NCI-H2081 (cell line): ENCODE measurements around the gene ACADL.

Experiments used
- DNase-seq, 2 experiments: peaks; one replicate each; lab custom pipeline; 2025; lab: John Stamatoyannopoulos, UW

ACADL gene

DNA sequence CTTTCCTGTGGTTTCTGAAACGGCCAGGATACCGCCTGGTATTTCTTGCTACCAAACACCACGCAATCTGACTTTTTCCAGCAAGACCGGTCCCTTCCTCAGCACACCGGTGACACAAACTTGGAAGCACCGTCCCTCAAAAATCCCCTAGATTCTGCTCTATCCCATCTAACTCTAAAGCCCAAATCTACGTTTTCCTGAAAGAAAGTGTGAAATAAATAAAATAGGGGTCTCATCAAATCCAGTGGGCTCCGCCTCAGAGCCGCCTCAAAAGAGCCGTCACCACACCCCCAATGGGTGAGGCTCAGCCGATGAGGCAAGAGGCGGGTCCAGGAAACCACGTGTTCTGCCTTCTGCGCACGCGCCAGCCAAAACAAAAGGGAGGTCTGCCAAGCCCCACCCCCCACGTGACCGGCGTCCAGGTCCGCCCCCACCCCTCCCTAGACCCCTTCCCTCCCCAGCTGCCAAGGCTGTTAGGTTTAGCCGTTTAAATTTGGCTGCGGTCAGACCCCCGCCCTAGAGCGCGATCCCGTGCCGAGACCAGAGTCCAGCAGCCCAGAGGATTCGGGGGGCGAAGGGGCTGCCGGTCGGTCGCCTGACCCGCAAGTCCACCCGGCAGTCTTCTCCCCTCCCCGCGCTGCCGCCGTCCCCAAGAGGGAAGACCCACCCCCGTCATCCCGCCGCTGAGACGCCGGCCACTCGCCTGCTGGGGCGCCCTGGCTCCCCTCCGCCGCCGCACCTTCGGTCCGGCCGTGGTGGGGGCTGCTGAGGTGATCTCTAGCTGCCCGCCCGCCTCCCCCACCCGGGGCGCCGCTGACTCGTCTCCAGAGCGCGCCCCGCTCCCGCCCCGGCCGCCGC is 54.6 kb downstream of the ACADL start:
- DNase-seq: peak; percentile 93 to 95

DNA sequence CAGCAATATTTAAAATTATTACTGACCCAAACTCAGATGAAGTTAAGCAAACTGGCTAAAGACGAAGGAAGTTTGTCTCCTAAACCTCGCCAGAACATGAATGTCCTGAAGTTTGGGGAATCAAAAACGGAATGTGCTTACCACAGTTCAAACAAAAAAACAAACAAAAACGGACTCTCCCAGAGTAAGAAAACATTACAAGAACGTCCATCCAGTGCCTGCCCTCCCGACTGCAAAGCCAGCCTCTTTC is 55.1 kb downstream of the ACADL start:
- no peak for DNase-seq

DNA sequence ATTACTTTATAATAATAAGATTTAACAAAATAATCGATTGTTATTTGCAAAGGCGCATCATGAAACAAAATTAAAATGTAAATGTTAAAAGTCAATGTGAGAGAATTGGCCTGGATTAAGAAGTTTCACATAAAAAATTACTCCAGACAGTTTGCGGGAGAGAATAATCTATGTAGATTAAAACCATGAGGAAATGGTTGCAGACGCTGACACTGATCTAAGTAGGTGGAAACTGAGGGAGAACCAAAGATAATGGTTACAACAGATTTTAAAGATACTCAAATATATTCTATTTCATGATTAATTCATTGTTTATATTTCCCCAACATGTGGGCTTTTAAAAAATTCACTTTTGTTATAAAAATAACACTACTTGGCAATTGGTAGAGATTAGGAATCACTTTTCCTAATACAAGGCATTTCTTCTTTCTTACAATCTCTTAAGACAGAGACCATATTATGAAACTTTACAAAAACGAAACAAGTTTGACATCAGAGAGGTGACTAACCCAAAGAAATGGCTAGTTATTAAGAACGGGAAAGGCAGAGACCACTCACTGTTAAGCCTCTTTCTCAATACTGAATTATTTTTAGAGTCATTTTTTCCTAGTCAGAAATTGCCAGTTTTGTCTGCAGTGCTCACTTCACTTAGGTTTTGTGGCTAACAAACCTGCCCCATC is 55.6 kb downstream of the ACADL start:
- no peak for DNase-seq

DNA sequence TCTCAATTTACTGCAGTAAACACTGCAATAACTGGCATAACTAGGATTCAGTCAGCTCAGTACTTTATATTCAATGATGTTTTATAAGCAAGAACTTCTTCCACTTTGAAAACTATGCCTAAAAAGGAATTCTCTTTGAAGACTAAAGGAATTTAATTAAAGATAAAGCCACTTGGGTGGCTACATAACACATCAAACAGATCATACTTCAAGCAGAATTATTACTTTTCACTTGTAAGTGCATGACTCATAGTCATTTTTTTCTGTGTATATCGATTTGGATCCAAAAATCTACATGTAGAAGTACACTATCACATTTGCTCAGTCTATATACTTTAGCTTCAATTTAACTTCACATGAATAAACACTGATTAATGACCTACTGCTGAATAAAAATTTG is 58.0 kb downstream of the ACADL start:
- DNase-seq: no peak

DNA sequence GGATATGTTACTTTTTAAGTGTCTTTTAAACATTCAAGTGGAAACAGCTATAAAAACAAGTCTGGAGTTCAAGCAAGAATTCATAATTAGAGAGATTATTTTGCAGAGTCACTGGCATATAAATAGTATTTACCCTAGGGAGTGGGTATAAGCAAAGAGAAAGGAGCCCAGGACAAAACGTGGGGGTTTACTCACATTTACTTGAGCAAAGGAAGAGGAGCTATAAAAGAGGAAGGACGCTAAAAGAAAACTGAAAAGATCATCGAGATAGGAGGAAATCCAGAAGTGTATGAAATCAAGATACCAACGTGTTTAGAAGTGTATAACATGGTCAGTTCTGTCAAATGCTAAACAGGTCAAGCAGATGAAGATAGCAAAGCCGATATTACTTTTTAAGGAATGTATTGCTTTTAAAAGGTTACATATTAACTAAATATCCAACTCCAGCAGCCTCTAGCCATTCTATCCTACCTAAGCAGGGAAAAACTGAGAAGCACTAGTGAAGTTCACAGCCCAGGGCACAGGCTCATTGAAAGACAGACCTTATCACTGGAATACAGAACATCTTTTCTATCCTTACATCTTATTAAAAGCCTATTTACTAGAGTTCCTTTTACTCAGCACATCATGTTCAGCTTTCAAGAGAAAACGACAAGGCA is 62.7 kb downstream of the ACADL start:
- DNase-seq: no peak

DNA sequence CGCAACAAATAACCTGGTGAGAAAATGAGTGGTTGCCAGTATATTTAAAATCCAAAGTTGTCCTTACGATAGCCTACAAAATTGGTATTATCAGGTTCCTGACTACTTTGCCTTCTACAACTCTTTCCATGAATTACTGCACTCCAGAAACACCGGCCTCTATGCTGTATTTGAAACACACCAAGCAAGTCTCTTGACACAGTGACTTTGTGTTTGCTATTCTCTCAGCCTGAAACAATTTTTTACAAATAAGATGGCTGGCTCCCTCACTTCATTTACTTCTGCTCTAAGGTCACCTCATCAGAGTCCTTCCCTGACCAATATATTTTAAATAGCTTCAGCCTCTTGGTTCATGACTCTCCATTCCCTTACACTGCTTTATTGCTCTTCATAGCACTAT is 66.2 kb downstream of the ACADL start:
- DNase-seq: no peak

DNA sequence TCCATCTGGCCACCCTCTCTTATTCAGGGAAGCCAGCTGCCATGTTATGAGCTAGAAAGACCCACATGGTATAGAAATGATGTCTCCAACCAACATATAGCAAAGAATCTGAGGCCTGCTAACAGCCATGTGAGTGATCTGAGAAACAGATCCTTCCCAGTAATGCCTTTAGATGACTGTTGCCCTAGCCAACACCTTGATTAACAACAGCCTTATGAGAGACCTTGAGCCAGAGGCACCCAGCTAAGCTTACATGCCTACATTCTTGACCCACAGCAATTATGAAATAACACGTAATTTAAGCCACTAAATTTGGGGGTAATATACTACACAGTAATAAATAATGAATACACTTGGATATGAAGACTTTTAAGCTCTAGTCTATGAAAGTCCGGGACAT is 67.0 kb downstream of the ACADL start:
- no peak for DNase-seq

DNA sequence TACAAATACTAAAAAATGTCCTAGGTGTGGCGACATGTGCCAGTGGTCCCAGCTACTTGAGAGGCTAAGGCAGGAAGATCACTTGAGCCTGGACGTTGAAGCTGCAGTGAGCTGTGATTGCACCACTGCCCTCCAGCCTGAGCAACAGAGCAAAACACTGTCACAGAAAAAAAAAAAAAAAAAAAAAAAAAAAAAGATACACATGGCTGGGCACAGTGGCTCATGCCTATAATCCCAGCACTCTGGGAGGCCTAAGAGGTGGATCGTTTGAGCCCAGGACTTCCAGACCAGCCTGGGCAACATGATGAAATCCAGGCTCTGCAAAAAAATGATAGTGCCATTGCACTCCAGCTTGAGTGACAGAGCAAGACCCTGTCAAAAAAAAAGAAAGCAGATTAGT is 67.7 kb downstream of the ACADL start:
- DNase-seq: no peak

DNA sequence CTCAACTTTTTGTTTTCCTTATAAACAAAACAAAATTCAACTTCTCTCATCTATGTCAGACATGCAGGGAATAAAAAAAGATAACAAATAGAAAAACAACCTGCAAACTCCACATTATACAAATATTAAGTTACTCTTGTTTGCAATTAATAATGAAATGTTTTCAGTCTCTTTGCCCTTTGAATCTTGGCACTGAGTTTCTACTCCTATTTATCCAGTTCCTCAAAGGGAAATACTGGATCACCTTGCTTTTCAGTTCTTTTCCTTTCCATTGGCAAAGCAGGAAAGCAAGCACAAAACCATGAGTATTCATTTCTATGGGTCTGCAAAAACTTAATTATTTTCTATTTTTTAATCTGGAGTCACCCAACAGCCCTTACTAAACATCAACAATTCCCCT is 77.6 kb downstream of the ACADL start:
- DNase-seq: no peak
